Activated CD8-positive, alpha-beta memory T cell treated with anti-CD3 and anti-CD28 coated beads for 48 hours (primary cell): ENCODE data around the gene TBC1D2.

Experiments
- DNase-seq, 3 experiments: peaks; one replicate each; pipeline ENCODE4 v3.0.0-alpha.2; 2020; ENCODE audit warnings: low read depth in 2 of 3, low spot score in 2 of 3

TBC1D2 gene

DNA sequence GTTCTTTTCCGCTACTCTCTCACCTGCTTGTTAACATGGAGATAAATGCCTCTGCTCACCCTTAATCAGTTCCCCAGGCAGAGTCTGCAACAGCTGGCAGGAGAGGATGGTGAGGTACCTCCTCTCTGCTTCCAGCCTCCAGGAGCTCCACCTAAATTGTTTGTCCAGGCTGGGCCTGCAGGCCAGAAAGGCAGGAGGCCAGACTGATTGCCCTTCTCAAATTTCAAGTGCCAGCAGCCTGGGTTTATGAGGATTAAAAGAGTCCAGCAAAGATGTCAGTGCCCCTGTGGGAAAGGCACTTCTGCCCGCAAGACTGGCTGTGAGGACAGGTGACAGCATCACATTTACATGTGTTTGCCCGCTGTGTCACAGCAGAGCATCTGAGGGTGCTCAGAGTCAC is 82.8 kb downstream of the TBC1D2 start:
- no peak for DNase-seq

DNA sequence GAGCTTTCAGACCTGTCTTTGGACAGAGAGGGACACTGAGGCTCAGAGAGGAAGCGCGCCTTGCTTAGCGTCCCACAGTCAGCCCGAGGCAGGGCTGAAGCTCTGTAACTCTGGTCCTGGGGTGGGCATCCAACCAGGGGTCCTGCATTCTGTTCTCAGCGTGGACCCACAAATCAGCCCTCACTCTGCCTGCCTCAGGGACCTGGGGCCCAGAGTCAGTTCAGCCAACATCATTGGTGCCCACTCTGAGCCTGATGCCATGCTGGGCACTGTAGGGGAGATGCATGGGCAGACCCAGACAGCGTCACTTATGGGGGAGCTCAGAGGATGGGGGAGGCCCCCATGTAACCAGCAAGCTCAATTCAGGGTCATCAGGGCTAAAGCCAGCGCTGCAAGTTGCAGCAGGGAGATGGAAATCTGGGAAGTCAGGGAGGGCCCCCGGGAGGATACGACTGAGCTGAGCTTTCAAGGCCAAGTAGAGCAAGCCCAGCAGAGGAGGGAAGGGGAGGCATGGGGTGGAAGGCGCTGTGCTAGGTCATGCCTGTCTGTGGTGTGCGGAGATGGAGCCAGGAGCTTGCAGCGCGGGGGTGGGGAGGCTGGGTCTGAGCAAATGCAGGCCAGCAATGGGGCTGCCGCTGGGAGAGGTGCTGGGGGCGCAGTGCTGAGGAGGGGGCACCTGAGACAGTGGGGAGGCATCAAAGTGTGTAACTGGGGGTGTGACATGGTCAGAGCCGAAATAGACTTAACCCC is 84.1 kb downstream of the TBC1D2 start:
- DNase-seq = no peak

DNA sequence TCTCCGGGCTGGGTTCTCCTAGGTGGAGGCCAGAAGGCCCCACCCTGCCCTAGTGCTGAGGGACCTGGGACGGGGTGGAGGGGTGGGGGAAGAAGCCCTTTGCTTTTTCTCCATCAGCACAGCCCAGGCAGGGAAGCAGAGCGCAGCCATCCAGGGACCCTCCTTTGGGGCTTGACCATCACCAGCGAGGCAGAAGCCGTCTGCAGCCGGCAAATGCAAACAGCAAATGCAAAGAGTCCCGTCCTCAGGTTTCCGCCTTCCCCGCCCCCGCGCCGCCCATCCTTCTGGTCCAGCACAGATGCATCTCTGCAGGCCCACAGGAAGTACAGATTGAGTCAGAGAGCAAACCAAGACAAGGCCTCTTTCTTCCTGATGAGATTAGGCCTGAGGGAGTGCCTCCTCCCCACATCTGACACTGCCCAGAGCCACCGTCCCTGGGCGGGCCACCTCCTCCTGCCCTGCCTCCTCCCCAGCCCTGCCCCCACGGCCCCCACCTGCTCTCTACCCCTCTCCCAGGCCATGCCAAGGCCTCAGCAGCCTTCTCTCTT is 86.4 kb downstream of the TBC1D2 start:
- DNase-seq = no peak

DNA sequence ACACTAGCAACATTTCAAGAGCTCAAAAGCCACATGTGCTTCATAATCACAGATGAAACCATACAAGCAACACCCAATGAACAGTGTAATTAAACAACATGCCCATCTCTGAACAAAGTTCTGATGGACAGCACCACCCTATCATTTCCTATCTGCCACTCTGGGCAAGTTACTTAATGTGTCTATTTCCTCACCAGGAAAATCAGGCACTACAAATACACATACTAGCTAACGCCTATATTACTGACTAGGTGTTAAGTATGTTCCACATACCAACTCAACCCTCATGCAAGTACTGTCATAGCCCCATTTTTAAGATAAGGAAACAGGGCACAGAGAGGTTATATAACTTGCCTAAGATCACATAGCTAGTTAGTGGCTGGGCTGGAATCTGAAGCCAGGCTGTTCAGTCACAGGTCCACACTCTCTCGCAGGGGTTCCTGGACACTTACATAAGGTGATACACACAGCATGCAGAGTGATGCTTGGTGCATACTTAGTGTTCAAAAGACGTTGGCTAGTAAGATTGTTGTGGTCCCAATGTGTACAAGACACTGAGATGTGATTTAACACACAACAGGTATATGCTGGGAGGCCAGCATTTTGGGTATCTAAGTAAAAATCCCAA is 87.2 kb downstream of the TBC1D2 start:
- no peak for DNase-seq

DNA sequence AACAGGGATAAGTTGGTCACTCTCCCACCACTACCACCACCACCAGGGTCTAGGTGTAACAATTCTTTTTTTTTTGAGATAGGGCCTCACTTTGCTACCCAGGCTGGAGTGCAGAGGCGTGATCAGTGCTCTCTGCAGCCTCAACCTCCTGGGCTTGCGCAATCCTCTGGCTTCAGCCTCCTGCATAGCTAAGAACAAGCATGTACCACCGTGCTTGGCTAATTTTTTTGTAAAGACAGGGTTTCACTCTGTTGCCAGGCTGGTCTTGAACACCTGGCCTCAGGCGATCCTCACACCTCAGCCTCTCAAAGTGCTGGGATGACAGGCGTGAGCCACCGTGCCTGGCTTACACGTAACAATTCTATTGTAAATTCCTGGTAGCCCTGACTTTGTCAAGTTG is 90.5 kb downstream of the TBC1D2 start:
- DNase-seq = no peak

DNA sequence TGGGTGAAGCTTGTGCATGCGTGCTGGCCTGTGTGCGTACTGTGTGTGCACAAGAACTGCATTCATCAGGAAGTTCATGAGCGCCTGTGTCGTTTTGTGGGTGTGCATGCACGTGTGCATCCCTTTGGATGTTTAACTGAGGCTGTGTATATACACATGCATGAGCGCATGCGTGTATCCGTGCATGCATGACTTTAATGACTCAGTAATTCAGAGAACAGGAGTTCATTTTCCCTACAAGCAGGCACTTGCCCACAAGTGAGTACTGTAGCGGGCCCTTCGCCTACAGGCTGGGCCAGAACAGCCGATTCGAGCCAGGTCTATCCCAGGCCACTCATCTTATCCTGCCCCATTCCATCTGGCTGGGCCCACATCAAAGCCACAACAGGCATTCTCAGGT is 92.8 kb downstream of the TBC1D2 start:
- DNase-seq = no peak

DNA sequence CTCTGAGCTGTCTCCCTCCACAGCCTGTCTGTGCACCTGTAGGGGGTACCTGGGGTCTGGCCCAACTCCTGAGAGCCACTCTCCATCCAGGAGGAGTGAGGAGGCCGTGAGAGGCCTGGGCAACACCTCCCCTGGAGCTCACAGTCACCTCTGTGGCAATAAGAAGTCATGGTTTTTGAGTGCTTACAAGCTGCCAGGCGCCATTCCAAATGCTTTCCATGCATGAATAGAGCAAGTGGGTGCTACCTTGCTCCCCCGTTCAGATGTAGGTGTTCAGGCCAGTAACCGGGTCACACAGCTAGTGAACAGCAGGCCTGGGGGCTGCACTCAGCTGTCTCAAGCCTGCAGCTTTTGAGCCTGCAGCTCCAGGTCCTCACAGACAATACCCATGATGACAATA is 93.6 kb downstream of the TBC1D2 start:
- no peak for DNase-seq

DNA sequence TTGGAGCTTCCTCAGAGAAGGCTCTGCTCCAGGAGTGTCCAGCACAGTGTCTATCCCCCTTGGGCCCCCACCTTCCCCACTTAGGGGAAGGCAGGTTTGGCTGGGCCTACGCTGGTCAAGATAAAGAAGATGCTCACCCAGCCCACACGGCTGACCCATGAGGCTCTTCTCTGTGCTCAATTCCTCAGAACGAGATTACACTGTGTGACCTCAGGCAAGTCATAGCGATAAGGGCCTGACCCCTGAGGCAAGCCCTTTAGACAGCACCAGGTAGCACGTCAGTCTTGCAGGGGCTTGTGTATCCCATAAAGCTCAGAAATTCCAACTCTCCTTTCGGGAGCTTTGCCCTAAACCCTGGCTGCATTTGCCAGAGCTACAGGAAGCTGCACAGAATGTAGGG is 95.7 kb downstream of the TBC1D2 start:
- DNase-seq = no peak

DNA sequence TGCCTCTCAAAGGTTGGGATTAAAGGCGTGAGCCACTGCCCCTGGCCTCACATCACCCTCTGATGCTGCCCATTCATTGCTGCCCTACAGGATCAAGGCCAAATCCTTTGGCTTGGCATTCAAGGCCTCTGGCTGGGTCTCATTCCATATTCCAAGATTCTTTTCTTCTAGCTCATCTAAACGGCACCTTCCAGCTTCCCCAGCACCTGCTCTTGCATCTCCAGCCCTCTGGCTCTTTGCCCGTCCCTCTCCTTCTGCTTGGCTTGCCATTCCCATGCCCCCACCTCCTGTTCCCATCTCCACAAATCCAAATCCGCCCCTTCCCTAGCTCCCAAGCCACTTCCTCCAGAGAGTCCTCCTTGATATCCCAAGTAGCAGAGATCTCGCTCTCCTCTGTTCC is 96.1 kb downstream of the TBC1D2 start:
- no peak for DNase-seq

DNA sequence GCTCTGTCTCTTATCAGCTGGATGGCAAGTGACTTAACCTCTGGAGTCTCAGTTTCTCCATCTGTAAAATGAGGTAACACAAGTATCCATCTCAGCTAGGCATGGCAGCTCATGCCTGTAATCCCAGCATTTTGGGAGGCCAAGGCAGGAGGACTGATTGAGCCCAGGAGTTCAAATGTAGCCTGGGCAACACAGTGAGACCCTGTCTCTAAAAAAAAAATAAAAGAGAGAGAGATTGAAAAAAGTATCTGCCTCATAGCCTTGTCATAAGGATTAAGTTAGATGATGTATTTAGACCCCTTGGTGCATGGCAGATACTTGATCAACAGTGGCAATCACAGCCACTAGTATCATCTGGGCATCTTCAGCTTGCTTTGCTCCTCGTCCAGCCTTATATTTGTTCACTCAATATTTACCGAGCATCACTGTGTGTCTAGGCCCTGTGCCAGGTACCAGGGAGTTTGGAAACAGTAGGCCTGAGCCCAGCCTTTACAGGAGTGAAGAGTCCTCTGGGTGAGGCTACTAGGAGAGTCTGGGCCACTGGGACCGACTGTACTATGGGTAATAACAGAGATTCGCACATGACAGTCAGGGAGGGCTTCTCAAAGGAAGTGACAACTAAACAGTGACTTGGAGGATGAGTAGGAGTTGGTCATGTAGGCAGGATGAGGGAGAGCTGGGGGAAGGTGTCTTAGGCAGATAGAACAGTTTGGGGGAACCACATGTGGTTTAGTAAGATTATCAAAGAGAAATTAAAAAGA is 97.2 kb downstream of the TBC1D2 start:
- DNase-seq = no peak

DNA sequence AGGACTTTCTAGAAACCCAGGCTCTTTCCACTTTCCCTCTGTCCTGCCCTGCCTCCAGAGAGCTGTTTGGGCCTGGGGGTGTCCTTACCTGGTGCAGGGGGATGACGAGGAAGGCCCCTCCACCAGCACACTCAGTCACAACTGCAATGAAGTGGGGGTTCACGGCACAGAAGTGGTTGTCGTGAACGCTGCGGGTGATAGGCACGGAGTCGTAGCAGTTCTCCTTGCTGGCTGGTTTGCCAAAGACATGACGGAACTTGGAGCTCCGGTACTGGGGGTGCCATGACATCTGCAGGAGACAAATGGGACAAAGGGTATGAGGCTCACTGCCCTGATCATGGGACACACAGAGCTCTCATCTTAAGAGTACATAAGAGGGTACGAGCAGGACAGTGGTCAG is 98.1 kb downstream of the TBC1D2 start:
- DNase-seq = no peak

DNA sequence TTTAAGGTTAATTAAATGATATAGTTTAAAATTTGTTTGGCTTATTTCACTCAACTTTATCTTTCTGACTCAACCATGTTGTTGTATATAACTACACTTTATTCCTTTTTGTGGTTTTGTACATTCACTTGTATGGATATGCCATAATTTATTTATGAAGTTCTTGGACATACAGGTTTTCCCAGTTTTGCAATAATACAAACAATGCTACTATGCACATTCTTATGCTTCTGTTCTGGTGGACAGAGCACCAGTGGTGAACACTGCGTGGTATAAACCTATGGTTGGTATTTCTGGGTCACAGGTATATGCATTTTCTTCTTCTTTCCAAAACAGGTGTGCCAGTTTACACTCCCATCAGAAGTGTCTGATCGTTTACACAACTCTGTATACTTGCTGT is 100.8 kb downstream of the TBC1D2 start:
- DNase-seq = no peak

DNA sequence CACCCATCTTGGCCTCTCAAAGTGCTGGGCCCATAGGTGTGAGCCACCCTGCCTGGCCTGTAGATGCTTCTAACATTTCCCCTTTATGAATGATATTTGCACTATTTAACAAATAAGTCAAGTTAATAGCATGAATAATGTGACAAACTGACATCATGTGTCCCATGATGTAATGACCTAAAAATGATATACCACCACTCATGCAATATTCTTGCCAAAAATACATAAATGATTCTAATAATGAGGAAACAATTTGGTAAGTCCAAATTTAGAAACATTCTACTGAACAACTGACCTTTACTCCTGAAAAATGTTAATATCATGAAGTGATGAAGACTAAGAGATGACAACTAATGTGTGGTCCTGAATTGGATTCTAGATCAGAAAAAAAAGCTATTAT is 102.9 kb downstream of the TBC1D2 start:
- no peak for DNase-seq

DNA sequence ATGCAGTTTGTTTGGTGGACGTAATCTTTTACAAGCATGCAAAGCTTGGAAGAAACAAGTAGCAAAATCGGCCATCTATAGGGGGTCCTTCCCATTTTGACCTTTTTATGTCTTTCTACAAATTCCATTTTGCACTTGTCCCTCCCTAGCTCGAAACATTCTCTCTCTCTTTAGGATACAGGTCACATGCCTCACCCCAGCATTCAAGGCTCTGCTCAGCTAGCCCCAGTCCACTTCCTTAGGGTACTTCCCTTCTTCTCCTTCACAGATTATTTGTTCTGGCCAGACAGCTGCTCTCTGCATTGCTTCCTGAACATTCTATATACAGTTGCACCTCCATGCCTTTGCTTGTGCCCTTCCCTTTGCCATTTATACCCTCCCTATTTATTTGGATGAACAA is 104.7 kb downstream of the TBC1D2 start:
- no peak for DNase-seq

DNA sequence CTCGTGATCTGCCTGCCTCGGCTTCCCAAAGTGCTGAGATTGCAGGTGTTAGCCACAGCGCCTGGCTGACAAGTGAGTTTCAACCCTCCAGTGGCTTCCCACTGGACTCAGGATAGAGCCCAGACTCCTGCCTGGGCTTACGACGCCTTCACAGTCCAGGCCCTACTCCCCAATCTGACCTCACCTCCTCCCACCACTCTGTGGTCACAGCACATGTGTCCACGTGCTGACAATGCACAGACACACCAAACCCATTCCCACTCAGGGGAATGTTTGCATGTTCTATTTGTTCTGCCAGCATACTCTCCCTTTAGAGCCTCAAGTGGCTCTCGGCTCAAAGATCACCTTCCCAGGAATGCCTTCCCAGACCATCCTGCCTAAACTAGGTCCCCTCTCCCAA is 105.3 kb downstream of the TBC1D2 start:
- DNase-seq = no peak

DNA sequence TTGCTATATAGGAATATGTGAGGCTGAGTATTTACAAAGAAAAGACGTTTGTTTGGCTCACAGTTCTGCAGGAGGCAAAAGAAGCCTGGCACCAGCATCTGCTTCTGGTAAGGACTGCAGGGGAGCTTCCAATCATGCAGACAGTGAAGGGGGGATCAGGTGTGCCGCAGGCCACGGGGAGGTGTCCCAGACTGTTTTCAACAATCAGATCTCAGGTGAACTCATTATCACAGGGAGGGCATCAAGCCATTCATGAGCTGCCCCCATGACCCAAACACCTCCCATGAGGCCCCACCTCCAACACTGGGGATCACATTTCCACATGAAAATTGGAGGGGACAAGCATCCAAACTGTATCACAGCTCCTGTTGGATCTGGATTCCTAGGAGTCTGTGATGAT is 106.0 kb downstream of the TBC1D2 start:
- DNase-seq = no peak
